Uterus (tissue), 2 donors: ENCODE results near the gene EFHC2.
"Not testable (repeated sequence)": the region's sequence is repeated elsewhere in the genome, so short reads cannot be mapped to it uniquely, and the experiment has no call there.

Experiments used
- POLR2A ChIP-seq, 2 donors: fragments of 450-650 bp; IDR thresholded peaks; one replicate each; pipeline ENCODE4 v1.6.1; 2016; ENCODE audit warnings: antibody characterized with exemption in 2 of 2, mild to moderate bottlenecking in 1 of 2, moderate library complexity in 1 of 2
- TF ChIP-seq, protein P1 (sequence below), 4 experiments: fragments of 200-600 bp in 2 of 4; fragments of 450-650 bp in 2 of 4; sonication (generic) in 2 of 4; IDR thresholded peaks; one replicate each; pipeline ENCODE4 v1.5.1; 2016 to 2019; ENCODE audit warnings: antibody characterized with exemption in 4 of 4, mild to moderate bottlenecking in 2 of 4, moderate library complexity in 1 of 4

DNA sequence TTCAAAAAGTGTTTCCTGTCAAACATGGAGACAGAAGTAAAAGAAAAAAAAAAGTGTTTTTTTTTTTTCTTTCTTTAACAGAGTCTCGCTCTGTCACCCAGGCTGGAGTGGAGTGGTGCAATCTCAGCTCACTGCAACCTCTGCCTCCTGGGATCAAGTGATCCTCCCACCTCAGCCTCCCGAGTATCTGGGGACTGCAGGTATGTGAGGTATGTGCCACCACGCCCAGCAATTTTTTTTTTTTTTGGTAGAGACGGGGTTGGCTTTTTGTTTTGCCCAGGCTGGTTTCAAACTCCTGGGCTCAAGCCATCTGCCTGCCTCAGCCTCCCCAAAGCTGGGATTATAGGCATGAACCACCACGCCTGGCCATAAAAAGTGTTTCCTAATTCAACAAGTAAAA is 155.6 kb downstream of the EFHC2 start:
- TF ChIP-seq, protein P1, sequence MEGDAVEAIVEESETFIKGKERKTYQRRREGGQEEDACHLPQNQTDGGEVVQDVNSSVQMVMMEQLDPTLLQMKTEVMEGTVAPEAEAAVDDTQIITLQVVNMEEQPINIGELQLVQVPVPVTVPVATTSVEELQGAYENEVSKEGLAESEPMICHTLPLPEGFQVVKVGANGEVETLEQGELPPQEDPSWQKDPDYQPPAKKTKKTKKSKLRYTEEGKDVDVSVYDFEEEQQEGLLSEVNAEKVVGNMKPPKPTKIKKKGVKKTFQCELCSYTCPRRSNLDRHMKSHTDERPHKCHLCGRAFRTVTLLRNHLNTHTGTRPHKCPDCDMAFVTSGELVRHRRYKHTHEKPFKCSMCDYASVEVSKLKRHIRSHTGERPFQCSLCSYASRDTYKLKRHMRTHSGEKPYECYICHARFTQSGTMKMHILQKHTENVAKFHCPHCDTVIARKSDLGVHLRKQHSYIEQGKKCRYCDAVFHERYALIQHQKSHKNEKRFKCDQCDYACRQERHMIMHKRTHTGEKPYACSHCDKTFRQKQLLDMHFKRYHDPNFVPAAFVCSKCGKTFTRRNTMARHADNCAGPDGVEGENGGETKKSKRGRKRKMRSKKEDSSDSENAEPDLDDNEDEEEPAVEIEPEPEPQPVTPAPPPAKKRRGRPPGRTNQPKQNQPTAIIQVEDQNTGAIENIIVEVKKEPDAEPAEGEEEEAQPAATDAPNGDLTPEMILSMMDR (IDR thresholded peaks at IDR 0.05), result not testable (repeated sequence)
- not testable (repeated sequence) for TF ChIP-seq POLR2A (IDR thresholded peaks at IDR 0.05)
